ENCODE data around the gene HELZ.
"Not testable (repeated sequence)": the region's sequence is repeated elsewhere in the genome, so short reads cannot be mapped to it uniquely, and the experiment has no call there.

Gene HELZ, protein sequence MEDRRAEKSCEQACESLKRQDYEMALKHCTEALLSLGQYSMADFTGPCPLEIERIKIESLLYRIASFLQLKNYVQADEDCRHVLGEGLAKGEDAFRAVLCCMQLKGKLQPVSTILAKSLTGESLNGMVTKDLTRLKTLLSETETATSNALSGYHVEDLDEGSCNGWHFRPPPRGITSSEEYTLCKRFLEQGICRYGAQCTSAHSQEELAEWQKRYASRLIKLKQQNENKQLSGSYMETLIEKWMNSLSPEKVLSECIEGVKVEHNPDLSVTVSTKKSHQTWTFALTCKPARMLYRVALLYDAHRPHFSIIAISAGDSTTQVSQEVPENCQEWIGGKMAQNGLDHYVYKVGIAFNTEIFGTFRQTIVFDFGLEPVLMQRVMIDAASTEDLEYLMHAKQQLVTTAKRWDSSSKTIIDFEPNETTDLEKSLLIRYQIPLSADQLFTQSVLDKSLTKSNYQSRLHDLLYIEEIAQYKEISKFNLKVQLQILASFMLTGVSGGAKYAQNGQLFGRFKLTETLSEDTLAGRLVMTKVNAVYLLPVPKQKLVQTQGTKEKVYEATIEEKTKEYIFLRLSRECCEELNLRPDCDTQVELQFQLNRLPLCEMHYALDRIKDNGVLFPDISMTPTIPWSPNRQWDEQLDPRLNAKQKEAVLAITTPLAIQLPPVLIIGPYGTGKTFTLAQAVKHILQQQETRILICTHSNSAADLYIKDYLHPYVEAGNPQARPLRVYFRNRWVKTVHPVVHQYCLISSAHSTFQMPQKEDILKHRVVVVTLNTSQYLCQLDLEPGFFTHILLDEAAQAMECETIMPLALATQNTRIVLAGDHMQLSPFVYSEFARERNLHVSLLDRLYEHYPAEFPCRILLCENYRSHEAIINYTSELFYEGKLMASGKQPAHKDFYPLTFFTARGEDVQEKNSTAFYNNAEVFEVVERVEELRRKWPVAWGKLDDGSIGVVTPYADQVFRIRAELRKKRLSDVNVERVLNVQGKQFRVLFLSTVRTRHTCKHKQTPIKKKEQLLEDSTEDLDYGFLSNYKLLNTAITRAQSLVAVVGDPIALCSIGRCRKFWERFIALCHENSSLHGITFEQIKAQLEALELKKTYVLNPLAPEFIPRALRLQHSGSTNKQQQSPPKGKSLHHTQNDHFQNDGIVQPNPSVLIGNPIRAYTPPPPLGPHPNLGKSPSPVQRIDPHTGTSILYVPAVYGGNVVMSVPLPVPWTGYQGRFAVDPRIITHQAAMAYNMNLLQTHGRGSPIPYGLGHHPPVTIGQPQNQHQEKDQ (N-terminal part only)

DNA sequence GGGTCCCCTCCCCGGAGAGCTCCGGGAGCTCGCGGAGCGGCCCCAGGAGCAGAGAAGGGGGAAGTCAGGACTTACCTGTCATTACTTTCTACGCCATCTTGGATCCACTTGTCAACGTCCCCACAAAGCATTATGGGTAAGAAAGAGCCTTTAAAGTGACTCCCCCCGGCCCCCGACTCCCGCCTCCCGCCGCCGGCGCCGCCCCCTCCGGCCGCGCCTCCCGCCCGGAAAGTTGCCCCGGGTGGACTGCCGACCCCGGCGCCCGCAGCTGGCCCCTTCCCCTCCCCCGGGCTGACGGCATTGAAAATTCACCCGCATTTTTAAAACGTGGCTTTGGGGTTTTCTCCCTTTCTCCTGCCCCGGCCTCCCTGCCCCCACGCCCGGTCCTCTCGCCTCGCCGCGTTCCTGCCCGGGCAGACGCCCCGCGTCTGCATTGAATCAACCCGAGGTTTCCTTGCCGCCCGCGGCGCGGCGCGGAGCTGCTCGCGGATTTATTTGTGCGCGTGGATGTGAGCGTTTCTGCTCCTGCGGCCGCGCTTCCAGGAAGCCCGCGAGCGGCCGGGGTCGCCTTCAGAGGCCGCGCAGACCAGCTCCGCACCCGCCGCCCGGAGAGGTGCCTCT lies at the start of gene HELZ:
HELZ (minus strand) TSS at position 124 of the 621 bp plus-strand sequence. CDS start 26,392 bp downstream, outside the sequence.
- DNase-seq: peak; percentile 43

DNA sequence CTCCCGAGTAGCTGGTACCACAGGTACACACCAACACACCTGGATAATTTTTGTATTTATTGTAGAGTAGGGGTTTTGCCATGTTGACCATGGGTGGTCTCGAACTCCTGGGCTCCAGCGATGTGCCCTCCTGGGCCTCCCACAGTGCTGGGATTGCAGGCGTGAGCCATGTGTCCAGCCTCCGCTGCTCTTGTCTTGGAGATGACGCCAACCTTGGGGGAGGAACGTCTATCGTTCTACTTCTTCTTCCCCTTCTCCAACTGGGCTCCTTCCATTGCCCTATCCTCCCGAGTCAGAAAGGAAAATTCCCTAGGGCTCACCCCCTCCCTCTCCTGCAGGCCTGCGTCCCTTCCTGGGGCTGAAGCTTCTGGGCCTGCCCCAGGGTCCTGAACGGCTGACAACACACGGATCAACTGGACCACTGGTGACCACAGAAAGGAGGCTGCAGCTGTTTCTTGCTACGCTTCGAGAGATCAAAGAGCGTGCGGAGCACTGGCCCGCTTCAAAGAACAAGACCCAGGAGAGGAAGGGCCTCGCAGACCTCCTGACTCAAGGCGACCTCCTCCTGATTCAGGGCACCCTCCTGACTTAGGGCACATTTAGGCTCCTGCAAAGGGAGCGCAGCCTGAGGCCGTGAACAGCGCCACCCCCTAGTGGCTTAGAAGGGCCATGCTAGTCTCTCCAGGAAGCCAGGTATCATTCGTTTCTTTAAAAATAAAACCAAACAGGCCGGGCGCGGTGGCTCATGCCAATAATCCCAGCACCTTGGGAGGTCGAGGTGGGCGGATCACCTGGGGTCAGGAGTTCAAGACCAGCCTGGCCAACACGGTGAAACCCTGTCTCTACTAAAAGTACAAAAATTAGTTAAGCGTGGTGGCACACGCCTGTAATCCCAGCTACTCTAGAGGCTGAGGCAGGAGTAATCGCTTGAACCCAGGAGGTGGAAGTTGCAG lies 48.5 kb upstream of the HELZ start:
- DNase-seq: no peak

DNA sequence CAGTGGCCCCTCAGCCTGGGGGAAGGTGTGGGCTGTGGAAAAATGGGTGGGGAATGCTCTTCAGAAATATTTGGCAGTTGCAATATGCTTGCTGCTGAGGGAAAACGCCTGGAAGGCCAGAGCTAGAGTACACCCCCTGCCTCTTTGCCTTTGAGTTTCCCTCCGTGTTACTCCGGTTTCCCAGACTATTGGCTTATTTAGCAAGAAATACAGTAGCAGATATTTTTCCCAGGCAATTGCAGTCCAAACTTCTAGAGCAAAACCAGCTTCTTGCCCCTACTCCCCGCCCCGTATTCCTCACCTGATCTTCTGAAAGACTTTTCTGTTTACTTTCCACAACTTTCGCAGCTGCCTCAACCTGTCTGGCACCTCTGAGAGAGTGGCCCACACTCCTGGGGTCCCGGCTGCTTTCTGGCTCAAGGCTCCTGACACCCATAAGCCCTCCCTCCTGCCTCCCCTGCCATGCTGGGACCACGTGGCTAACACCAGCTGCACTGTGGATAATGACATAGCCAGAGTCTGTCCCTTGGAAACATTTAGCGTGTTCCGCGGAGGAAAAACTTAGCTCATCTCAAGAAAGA lies 45.8 kb upstream of the HELZ start:
- DNase-seq: no peak

DNA sequence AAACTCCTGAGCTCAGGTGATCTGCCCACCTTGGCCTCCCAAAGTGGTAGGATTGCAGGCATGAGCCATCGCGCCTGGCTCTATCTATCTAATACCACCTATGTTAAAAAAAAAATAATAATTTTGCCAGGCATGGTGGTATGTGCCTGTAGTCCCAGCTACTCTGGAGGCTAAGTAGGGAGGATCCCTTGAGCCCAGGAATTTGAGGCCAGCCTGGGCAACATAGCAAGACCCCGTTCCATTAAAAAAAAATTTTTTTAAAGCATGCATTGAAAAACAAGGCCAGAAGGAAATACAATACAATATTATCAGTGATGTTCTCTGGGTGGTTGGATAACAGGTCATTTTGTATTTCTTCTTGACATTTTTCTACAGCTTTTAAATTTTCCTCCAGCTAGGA lies 45.2 kb upstream of the HELZ start:
- no peak for DNase-seq

DNA sequence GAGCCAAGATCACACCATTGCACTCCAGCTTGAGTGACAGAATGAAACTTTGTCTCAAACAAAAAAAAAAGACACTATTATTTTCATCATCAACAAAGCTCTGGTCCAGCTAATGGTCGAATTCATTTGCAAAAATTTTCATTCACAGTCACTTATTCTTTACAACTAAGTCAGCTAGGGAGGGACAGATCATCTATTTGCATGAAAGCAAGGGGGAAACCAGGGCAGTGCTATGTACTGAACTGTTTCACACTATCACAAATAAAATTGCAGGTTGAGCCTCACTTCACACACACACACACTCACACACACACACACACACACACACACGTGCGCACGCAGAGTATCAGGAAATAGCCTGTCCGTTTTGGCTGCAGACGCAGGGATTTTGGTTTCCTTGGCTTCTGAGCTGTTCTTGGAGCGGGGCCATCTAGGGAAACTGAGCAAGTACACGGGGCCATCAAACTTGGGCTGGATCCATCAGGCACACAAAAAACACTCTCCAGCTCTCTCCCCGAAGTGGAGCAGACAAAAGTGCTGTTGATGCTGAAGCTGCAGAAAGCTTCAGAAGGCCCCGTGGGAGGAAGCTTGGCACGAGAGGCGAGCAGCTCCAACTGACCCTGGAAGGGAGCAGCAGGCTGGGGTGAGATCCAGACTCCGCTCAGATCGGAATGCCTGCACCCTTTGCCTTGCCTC lies 44.3 kb upstream of the HELZ start:
- no peak for DNase-seq

DNA sequence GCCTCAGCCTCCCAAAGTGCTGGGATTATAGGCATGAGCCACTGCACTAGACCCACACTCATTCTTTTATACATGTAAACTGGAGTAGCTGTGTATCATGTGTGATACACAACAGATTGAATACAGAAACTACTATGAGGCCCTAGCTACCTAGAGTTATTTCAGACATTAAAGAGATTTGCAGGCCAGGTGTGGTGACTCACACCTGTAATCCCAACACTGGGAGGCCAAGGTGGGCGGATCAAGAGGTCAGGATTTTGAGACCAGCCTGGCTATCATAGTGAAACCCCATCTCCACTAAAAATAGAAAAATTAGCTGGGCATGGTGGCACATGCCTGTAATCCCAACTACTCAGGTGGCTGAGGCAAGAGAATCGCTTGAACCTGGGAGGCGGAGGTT lies 41.8 kb upstream of the HELZ start:
- DNase-seq: not testable (repeated sequence)

DNA sequence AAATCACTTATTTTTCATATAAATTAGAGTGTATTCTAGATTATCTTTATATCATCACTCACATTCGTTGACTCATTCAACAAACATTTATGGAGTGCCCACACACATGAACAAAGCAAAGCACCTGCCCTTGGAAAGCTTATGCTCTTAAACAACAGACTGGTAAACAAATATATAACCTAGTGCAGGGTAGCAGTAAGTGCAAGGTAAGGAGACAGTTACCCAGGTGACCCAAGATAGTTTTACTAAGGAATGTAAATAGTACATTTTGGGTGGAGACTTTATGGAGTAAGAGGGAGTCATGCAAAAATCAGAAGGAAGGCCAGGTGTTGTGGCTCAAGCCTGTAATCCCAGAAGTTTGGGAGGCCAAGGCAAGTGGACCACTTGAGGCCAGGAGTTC lies 40.4 kb upstream of the HELZ start:
- DNase-seq: no peak

DNA sequence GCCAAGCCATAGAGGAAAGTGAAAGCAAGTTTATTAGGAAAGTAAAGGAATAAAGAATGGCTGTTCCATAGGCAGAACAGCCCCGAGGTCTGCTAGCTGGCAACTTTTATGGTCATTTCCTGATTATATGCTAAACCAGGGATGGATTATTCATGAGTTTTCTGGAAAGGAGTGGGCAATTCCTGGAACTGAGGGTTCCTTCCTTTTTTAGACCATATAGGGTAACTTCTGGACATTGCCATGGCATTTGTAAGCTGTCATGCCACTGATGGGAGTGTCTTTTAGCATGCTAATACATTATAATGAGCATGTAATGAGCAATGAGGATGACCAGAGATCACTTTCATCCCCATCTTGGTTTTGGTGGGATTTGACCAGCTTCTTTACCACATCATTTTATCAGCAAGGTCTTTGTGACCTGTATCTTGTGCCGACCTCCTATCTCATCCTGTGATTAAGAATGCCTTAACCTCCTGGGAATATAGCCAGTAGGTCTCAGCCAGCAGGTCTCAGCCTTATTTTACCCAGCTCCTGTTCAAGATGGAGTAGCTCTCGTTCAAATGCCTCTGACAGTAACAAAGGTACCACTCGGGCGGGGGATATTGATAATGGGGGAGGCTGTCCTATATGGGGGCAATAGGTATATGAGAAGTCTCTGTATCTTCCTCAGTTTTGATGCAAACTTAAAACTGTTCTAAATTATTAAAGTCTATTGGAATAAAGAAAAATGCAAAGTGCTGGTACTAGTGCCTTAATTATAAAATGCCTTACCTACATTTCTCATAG lies 38.9 kb upstream of the HELZ start:
- no peak for DNase-seq

DNA sequence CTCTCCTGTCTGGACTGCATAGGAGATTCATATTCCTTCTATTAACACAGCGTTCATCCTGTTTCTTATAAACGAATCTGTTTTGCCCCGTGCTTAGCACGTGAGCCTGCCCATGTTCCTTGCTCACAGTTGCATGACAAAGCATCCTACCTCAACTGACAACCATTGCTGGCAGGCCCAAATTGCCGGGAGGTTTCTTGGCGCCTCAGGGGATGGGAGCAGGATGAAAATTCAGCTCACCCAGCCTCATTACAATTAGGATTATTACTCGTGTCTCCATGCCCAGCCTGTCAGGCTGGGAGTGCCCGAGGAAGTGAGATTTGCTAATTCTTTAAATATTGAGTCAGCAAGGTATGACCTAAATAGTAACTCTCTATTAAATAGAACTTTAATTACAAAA lies 36.7 kb upstream of the HELZ start:
- no peak for DNase-seq

DNA sequence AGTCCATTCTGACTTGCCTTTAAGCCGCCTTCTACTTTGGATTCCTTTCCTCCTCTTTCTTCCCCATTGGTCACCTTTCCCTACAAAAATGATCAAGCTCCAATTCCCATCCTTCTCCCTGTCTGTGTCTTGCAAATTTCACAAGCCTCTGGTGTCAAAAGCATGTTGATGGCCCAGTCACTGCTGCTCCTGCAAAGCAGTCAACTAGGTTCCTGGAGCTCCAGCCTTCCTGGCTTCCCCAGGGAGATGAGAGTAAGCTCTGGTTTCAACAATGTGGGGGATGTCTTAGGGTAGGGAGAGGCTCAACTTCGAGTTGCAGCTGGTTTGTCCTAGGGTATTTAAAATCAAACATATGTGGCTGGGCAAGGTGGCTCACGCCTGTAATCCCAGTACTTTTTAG lies 36.1 kb upstream of the HELZ start:
- no peak for DNase-seq

DNA sequence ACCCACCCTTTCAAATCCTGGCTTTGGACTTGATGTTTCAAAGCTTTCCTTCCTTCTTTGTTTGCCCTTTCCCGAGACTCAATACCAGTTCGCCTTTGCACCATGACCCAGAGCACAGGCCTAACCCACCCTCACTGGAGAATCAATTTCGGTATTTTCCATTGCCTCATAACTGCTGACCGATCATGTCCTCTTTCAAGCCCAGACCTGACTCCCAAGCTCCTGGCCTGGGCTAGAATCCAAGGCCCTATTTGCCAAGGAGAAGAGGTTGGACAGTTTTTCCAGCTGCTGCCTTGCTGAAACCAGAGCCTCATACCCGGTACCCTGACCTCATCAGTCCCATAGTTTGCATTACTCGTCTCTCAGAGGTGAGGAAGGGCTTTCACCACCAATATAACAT lies 35.3 kb upstream of the HELZ start:
- DNase-seq: no peak

DNA sequence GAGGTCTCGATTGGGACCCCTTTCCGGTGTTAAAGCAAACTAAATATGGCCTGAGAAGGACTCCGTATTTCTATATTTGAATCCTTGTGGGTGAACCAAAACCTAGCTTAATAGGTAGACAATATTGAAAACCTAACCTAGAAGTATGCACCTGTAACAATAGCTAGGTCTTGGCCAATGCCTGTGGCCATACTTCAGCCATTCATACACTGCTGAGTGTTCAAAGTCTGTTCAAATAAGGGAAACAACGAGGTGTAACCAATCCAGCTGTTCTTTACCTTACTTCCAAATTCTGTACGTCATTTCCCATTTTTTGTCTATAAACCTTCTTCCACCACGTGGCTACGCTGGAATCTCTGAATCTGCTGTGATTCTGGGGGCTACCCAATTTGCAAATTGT lies 34.1 kb upstream of the HELZ start:
- no peak for DNase-seq

DNA sequence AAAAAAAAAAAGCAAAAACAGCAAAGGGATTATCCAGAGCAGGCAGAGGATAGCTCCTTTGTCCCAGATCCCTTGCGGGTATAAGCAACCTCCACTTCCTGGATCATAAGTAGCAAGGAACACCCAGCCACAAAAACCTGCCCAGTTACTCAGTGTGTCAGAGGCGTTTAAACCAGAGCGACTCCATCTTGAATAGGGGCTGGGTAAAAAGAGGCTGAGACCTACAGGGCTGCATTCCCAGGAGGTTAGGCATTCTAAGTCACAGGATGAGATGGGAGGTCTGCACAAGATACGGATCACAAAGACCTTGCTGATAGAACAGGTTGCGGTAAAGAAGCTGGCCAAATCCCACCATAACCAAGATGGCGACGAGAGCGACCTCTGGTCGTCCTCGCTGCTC lies 33.4 kb upstream of the HELZ start:
- no peak for DNase-seq

DNA sequence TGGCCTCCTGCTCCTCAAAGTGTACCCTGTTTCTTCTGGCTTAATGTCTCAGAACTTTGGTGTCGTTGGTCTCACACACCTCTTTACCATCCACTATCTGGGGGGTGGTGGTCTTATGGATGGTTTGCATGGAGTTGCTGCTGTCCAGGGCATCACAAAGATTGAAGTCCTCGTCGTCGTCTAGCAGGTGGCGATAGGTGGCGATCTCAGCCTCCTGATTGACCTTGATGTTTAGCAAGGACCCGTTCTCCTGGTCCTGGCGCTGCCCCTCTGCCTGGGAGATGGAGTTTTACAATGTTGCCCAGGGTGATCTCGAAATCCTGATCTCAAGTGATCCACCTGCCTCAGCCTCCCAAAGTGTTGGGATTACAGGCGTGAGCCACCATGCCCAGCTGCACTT lies 31.1 kb upstream of the HELZ start:
- DNase-seq: no peak

DNA sequence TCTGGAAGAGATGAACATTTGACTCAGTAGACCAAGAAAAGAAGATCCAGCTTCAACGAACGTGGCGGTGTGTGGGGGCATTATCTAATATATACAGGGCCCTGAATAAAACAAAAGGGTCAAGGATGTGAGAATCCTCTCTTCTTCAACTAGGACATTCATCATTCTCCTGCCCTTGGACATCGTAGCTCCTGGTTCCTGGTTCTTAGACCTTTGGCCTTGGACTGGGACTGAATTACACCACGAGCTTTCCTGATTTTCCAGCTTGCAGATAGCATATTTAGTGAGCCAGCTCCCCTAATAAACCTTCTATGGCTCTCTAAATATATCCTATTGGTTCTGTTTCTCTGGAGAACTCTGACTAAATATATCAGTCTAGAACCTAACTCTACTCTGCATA lies 29.5 kb upstream of the HELZ start:
- DNase-seq: no peak

DNA sequence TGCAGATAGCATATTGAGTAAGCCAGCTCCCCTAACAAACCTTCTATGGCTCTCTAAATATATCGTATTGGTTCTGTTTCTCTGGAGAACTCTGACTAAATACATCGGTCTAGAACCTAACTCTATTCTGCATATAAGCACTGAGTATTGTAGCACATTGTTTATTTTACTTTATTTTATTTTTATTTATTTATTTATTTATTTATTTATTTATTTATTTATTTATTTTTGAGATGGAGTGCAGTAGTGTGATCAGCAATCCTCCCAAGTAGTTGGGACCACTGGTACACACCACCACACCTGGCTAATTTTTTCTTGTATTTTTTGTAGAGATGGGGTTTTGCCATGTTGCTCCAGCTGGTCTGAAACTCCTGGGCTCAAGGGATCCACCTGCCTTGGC lies 28.9 kb upstream of the HELZ start:
- DNase-seq: no peak

DNA sequence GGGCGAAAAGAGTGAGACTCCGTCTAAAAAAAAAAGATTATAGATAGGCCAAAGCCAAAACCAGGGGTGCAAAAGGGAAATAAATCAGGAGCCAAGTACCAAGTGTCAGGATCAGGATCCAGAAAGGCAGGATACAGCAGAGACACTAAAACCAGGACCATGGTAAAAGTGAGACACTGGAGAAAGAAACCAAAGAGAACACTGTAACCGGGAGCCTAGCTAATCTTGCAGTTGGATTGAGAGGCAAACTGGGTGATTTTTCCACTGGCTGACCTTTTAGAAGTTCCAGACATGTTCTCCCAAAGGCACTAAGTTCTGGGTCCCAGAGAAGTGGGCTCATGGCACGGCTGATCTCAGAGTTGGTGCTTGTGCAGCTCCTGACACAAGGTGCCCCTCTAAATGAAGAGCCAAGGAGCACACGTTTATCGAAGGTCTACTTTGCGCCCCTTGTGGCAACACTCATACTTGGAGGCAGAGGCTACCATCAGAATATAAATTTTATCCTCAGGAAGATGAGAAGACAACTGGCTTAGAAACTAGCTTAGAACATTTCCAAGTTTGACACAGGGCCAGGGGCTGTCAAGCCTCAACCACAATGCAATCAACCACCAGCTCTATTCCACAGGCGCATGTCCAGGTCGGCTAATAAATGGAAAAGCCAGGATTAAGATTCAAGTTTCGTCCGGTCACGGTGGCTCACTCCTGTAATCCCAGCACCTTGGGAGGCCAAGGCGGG lies 27.5 kb upstream of the HELZ start:
- DNase-seq: no peak

DNA sequence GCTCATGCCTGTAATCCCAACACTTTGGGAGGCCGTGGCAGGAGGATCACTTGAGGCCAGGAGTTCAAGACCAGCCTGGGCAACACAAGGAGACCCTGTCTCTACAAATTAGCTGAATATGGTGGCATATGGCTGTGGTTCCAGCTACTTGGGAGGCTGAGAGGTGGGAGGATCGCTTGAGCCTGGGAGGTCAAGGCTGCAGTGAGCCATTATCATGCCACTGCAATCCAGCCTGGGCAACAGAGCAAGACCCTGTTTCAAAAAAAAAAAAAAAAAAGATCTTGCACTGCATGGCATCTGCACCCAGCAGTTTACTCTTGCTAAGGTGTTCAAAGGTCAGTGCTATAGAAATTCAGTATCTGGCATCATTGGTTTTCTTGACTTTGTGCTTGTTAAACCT lies 26.2 kb upstream of the HELZ start:
- not testable (repeated sequence) for DNase-seq

DNA sequence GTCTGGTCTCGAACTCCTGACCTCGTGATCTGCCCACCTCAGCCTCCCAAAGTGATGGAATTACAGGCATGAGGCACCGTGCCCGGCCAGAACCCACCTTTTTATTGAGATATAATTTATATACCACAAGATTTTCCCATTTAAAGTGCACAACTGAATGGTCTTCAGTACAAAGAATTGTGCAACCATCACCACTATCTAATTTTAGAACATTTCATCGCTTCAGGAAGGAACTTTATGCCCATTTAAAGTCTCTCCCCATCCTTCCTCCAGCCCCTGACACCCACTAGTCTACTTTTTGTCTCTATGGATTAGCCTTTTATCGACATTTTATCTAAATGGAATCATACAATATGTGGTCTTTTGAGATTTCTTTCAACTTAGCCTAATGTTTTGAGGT lies 25.4 kb upstream of the HELZ start:
- no peak for DNase-seq
